Measurements from ENCODE around the gene ALOX15B.
"Not testable (repeated sequence)": the region's sequence is repeated elsewhere in the genome, so short reads cannot be mapped to it uniquely, and the experiment has no call there.

The ALOX15B gene

DNA sequence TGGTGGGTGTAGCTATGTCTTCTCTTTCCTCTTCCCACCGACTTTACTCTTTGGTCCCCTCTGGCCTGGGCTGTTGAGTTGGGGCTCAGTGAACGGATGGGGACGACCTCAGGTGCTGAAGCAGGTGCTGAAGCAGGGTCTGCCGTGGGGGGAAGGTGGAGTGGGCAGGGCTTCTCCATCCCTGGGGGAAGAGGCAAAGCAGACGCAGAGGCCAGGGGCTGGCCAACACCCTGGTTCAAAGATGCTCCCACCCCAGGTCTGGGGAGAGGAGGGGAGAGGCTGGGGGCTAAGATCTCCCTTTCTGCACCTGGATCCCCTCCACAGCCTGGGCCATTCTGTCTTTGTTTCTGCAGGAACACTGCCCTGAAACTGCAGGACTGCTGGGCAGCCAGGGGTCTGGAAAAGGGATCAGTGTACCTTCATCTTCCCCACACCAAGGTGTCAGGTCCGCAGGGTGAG, 25.7 kb downstream of the ALOX15B start:
- DNase-seq = no peak

DNA sequence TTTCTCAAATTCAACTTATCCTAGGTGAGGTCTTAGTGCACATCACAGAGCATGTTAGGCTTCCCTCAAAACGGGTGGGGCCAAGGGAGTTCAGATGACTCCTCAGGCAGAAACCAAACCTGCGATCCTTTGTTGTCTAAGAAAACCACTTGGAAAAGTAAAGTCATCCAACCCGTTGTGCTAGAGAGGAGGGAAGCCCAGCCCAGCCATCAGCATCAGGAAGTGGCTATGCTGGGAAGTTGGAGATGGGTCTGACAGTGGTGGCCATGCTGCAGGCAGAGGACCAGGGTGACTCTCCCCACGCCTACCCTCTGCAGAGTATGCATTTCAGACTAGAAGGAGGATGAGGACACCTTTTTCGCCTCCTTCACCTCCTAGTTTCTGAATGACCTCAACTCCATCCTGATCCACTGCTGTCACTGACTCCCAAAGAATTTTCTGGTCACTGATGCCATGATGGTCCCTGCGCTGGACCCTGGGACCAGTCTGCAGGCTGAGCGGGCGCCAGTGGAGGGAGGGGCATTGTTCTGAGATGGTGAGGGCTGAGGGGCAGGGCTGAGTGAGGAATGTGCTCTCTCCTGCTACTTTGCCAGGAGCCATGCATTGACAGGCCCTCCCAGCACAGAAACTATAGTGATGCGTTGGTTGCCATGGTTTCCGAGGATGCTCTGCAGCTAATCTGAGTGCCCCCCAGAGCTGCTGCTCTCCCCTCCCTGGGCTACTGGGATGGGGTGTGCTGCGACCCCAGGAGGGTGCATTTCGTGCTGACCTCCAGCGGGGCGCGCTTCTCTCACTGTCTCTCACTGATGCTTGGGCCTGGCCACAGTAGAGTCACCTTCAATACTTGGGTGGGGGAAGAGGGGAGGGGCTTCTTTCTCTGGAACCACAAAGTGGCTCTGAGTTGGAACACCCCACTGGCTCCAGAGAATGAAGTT, 28.2 kb downstream of the ALOX15B start:
- DNase-seq = no peak

GRCh38 chr17:8067806-8068205, 28.9 kb downstream of the ALOX15B start:
- no peak for DNase-seq

- peak; percentile 73 for DNase-seq
Observed at GRCh38 chr17:8068736-8069586, 30.1 kb downstream of the ALOX15B start.

- DNase-seq = no peak
Observed at GRCh38 chr17:8069587-8069860, 30.7 kb downstream of the ALOX15B start.

DNA sequence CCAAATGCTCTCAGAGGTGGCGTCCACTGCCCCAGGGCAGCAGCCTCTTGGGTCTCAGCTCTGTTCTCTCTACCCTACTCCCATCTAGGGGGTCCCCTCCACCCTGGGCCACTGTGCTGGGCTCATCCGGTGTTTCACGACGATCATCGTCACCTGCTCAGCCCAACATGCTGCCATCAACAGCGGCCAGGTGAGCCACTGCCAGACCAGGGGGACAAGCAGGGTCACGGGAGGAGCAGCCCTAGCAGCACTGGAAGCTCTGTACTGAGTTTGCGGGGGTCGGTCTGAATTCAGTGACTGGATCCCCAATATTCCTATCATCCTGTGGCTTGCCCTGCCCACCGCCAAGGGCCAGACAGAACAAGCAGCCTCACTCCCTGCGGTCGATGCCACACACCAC, 32.6 kb downstream of the ALOX15B start:
- no peak for DNase-seq

- no peak for DNase-seq
Observed at GRCh38 chr17:8072341-8072728, 33.5 kb downstream of the ALOX15B start.

GRCh38 chr17:8072729-8073461, 34.0 kb downstream of the ALOX15B start:
- DNase-seq = peak; percentile 35

- DNase-seq = peak; percentile 87
Observed at GRCh38 chr17:8073627-8074484, 35.0 kb downstream of the ALOX15B start.

- DNase-seq = no peak
Observed at GRCh38 chr17:8074554-8074953, 35.7 kb downstream of the ALOX15B start.

GRCh38 chr17:8075081-8075480, 36.2 kb downstream of the ALOX15B start:
- no peak for DNase-seq

DNA sequence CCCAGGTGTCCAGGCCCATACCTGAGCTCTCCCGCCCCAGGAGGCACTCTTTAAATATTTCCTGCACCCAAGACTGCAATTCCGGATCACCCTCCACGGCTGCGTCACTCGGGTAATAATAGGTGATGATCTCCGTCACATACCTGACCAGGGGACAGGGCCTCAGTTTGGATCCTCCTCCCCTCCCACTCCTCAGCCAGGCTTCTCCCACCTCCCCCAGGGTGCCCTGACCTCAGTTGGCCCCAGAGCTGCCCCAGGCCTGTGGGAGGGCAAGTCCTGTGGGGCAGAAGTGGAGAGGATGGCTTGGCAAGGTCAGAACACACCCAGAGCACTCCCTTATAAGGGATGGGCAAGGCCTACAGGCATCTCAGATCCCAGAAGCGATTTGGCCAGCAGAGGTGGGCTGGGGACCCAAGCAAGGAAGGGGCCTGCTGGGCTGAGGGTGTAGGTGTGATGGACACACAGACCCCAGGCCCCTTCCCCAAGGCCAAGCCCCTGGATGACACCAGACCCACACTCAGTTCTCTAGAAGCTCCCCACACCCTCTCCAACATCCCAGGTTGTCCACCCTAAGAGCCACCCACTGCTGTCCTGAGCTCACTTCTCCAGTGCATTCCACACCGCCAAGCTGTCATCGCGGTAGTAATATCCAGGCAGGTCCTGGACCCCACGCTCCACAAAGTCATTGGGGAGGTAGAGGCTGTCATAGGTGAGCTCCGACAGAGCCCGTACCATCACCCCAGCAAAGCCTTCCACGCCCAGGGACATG, 36.9 kb downstream of the ALOX15B start:
- DNase-seq = no peak

DNA sequence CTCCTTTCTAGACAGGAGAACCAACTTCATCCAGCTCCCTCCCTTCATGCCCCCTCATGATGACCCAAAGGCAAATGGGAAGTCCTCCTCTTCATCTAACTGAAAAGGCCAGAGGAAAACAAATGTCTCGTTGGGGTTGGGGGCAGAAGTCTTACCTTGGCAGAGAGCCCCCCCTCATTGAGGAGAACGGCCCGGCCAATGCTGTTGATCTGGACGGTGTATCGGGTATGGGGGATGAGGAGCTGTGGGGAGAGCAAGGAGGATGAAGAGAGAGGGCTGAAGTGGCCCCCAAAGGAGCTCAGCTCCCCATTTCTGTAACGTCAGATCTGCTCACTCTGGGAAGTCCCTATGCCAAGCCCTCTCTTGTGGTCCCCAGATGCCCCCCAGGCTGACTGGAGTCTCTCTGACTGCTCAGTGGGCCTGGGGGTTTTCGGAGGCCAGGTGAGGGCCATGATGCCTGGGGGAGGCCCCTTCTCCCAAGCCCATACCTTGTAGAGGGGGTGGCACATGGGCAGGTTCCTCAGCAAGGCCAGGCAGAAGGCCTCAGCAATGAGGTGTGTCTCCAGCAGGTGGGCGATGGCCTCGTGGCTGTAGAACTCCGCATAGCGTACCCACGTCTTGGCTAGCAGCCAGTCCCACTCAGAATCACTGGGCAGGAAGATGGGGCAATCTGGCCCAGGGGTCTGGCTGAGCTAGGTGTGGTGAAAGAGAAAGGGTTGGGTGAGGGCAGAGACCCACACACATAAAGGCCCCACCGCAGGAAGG, 37.8 kb downstream of the ALOX15B start:
- no peak for DNase-seq

- DNase-seq = not testable (repeated sequence)
Observed at GRCh38 chr17:8077939-8078338, 39.1 kb downstream of the ALOX15B start.

DNA sequence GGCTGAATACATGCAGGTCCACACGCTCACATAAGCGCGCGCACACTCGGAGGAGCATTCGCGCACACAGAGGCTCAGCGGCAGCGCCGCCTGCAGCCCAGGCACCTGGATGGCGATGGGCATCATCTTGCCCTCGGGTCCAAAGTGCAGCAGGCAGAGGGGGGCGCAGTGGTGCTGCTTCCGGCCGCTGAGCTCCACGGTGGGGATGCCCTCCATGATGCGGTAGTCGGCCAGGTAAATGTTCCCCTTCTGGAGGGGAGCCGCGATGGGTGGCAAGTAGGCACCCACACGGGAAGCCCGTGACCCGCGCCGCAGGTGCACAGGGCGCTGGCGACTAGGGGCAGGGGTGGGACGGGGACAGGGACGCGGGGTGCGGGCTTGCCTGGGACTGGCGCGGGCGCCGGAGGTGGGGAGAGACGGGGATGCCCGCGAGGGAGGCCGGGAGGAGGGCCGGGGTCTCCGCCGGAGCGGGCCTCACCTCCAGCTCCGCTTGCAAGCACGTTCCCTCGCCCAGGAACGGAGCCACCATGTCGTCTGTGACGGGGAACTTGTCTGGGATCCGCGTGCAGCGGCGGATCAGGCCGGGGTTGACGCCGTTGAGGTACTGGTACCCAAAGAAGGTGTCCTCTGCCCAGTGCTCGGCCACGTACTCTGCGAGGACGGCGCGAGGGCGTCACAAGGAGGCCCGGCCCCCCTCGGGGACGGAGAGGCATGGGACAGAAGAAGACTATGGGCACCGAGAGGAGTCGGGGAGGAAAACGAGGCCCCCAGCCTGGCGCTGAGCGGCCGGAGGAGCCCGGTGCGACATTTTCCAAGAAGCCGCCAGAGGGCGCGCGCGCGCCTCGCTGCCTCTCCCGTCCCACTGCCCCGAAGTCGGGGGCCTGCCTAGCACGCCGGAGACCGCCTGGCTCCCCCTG, 40.7 kb downstream of the ALOX15B start:
- DNase-seq = peak; percentile 85

DNA sequence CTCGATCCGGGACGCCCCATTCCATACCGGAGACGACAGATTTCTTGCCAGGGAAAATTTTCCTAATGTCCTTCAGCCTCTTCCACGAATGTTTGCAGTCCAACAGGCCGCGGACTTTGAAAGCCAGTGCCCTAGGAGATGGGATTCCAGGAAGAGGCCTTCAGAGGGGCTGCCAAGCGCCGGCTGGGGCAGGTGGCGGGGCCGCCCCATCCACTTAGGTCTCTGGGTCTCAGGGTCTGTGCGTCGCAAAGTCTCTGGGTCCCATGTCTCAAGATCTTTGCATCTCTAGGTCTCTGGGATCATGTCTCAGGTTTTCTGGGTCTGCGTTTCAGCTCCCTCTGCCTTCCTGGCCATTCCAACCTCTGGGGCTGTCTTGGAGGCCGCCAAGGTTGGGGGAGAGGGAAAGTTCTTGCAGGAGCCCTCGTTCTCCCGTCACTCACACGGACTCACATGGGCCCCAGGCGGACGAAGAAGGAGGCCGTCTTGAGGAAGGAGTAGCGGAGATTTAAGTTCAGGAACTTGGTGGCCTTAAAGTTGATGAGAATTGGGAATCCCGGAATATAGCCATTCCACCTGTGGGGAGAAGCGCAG, 41.4 kb downstream of the ALOX15B start:
- DNase-seq = no peak

DNA sequence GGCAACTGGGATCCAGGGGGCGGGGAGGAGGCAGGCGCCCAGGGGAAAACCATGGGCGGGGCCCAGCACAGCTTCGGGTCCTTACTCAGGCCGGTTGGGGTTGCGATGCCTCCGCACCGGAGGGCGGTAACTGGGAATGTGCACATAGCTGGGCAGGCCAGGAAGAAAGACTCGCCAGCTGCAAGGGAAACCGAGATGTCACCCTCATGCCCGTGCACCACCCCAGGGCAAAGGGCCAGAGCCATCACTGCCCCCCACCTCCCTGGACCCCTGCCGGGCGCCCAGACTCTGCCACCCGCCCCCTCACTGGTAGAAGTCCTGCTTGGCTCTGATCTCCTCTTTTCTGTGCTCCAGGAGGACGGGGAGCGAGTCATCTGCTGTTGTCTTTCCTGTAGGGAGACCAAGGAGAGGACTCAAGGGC, 42.0 kb downstream of the ALOX15B start:
- no peak for DNase-seq

DNA sequence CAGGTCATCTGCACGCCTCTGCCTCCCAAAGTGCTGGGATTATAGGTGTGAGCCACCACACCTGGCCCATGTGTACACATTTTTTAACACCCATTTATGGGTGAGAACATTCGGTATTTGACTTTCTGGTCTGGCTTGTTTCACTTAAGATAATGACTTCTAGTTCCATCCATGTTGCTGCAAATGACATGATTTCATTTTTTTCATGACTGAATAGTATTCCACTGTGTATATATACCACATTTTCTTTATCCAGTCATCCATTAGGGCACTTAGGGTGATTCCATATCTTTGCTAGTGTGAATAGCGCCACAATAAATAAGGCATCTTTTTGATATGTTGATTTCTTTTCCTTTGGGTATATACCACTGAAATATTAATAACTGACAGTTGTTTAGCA, 43.0 kb downstream of the ALOX15B start:
- DNase-seq = no peak

GRCh38 chr17:8082292-8082691, 43.4 kb downstream of the ALOX15B start:
- no peak for DNase-seq

All from hematopoietic multipotent progenitor cell treated with erythropoietin and hydrocortisone succinate and interleukin-3 and kit ligand, for 4 days (in vitro differentiated cells).